ENCODE measurements around the gene TCF23.

GRCh38 chr2:27138111-27138510 is 10.7 kb upstream of the TCF23 start:
- TF ChIP-seq CTCF (IDR thresholded peaks at IDR 0.05) (no peak), POLR2A (IDR thresholded peaks at IDR 0.05) (no peak)

All from adrenal gland (tissue), 5 donors.